Coronary artery (tissue), 2 donors: ENCODE results near the gene NR3C1.
"Not testable (repeated sequence)": the region's sequence is repeated elsewhere in the genome, so short reads cannot be mapped to it uniquely, and the experiment has no call there.

Experiments
- DNase-seq: peaks from one replicate; pipeline ENCODE4 v3.0.0-alpha.2; 2017; ENCODE audit warnings: low spot score
- H3K27ac ChIP-seq, 2 donors: fragments of 200-600 bp; sonication (generic); one replicate each; pipeline ENCODE4 v1.5.1; 2016 to 2019
- H3K4me3 ChIP-seq: fragments of 200-600 bp; sonication (generic); 2 replicates; pipeline ENCODE4 v1.5.1; 2016; ENCODE audit warnings: mild to moderate bottlenecking, moderate library complexity
- CTCF ChIP-seq: fragments of 200-600 bp; sonication (generic); IDR thresholded peaks from one replicate; pipeline ENCODE4 v1.5.1; 2019; ENCODE audit warnings: antibody characterized with exemption

The NR3C1 gene

GRCh38 chr5:143337946-143338345 is 65.5 kb downstream of the NR3C1 start:
- no peak for DNase-seq
- no peak overlapping the region for H3K27ac ChIP-seq
- no peak for TF ChIP-seq CTCF
- H3K4me3 ChIP-seq: no peak overlapping the region

- Histone ChIP-seq H3K27ac (peak overlapping the region in 1 of 2 donors; percentile 55), H3K4me3 (no peak overlapping the region)
- DNase-seq: no peak
- TF ChIP-seq CTCF: no peak
Observed at GRCh38 chr5:143336485-143336884, 67.0 kb downstream of the NR3C1 start.

GRCh38 chr5:143334903-143335302 is 68.6 kb downstream of the NR3C1 start:
- no peak for TF ChIP-seq CTCF
- H3K27ac ChIP-seq: no peak overlapping the region
- no peak overlapping the region for H3K4me3 ChIP-seq
- no peak for DNase-seq

- DNase-seq, H3K27ac ChIP-seq: not testable (repeated sequence)
Observed at GRCh38 chr5:143334380-143334779, 69.1 kb downstream of the NR3C1 start.

GRCh38 chr5:143331956-143332355 is 71.5 kb downstream of the NR3C1 start:
- H3K27ac ChIP-seq: no peak overlapping the region

More at GRCh38 chr5:143334380-143334779, 69.1 kb downstream of the NR3C1 start:
- not testable (repeated sequence) for H3K4me3 ChIP-seq

GRCh38 chr5:143329843-143330242 is 73.6 kb downstream of the NR3C1 start:
- H3K4me3 ChIP-seq: no peak overlapping the region
- H3K27ac ChIP-seq: no peak overlapping the region
- TF ChIP-seq CTCF: no peak
- DNase-seq: no peak

More at GRCh38 chr5:143331956-143332355, 71.5 kb downstream of the NR3C1 start:
- DNase-seq: no peak
- TF ChIP-seq CTCF: no peak
- H3K4me3 ChIP-seq: no peak overlapping the region

GRCh38 chr5:143328589-143329220 is 74.8 kb downstream of the NR3C1 start:
- H3K27ac ChIP-seq: no peak overlapping the region
- no peak for TF ChIP-seq CTCF
- H3K4me3 ChIP-seq: no peak overlapping the region

GRCh38 chr5:143325086-143325485 is 78.4 kb downstream of the NR3C1 start:
- H3K4me3 ChIP-seq, H3K27ac ChIP-seq, DNase-seq: not testable (repeated sequence)

More at GRCh38 chr5:143328589-143329220, 74.8 kb downstream of the NR3C1 start:
- no peak for DNase-seq

GRCh38 chr5:143322931-143323630 is 80.4 kb downstream of the NR3C1 start:
- not testable (repeated sequence) for H3K27ac ChIP-seq, H3K4me3 ChIP-seq, DNase-seq
